Stomach smooth muscle (tissue), 2 donors: ENCODE results near the gene RNF181.

ENCODE experiments used
- H3K27ac ChIP-seq: one replicate; pipeline ENCODE4 v1.7.0; 2013; ENCODE audit warnings: mild to moderate bottlenecking, low read length, inconsistent platforms
- H3K27me3 ChIP-seq, 2 donors: one replicate each; pipeline ENCODE4 v1.7.0; 2013; ENCODE audit warnings: low read length in 2 of 2; ENCODE audit not compliant: insufficient read depth in 2 of 2, control insufficient read depth in 1 of 2
- H3K36me3 ChIP-seq, 2 donors: one replicate each; pipeline ENCODE4 v1.7.0; 2013; ENCODE audit warnings: low read length in 2 of 2; ENCODE audit not compliant: control insufficient read depth in 2 of 2, insufficient read depth in 2 of 2
- H3K4me1 ChIP-seq: one replicate; pipeline ENCODE4 v1.7.0; 2013; ENCODE audit warnings: low read length; ENCODE audit not compliant: control insufficient read depth, insufficient read depth
- H3K4me3 ChIP-seq, 2 donors: one replicate each; pipeline ENCODE4 v1.7.0; 2013; ENCODE audit warnings: low read length in 2 of 2
- H3K9ac ChIP-seq, 2 donors: one replicate each; pipeline ENCODE4 v1.7.0; 2013; ENCODE audit warnings: low read length in 2 of 2, mild to moderate bottlenecking in 1 of 2
- H3K9me3 ChIP-seq, 2 donors: one replicate each; pipeline ENCODE4 v1.7.0; 2013; ENCODE audit warnings: low read length in 2 of 2; ENCODE audit not compliant: control insufficient read depth in 2 of 2
- donor health status: healthy.
- donor health status: Pancreatic carcinoma.

RNF181 gene

DNA sequence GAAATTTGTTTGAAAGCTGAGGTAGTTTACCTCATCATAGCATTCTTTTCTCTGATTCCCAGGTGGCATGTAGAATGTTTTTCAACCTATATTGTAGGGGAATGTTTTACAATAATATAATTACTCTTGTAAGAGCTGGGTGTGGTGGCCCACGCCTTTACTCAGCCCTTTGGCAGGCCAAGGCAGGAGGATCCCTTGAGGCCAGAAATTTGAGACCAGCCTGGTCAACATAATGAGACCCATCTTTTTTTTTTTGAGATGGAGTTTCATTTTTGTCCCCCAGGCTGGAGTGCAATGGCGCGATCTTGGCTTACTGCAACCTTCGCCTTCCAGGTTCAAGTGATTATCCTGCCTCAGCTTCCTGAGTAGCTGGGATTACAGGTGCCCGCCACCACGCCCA, 24.1 kb downstream of the RNF181 start:
- Histone ChIP-seq H3K4me1 (peaks cover 13% of the 10 kb centered on the region), H3K4me3 (no peak overlapping the region), H3K9me3 (no peaks in the 10 kb centered on the region), H3K27me3 (no peaks in the 10 kb centered on the region), H3K27ac (no peak overlapping the region), H3K36me3 (peaks cover 25 to 33% of the 10 kb centered on the region in 2 donors), H3K9ac (no peak overlapping the region)

DNA sequence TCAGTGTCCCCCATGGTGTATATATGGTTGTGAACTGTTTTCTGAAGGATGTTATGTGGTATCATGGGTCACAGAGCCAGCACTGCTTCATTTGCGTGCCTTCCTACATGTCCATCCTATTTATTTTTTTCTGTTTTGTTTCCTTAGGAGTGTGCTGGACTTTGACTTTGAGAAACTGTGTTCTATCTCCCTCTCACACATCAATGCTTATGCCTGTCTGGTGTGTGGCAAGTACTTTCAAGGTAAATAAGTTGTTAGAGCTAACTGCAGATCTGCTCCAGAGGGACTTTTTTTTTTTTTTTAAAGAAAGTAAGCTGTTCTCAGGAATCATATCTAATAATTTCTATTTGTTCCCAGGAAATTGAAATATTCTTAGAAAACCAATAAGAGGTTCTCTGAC, 25.8 kb downstream of the RNF181 start:
- H3K27ac ChIP-seq, result no peak overlapping the region
- no peak overlapping the region for H3K9ac ChIP-seq
- H3K27me3 ChIP-seq, result no peaks in the 10 kb centered on the region
- peaks cover 38 to 48% of the 10 kb centered on the region in 2 donors for H3K36me3 ChIP-seq
- H3K4me1 ChIP-seq, result peaks cover 13% of the 10 kb centered on the region
- no peak overlapping the region for H3K4me3 ChIP-seq
- no peaks in the 10 kb centered on the region for H3K9me3 ChIP-seq

GRCh38 chr2:85623991-85624390, 28.4 kb downstream of the RNF181 start:
- no peak overlapping the region for H3K4me3 ChIP-seq
- peaks cover 43 to 60% of the 10 kb centered on the region in 2 donors for H3K36me3 ChIP-seq
- H3K9ac ChIP-seq, result no peak overlapping the region
- H3K9me3 ChIP-seq, result no peaks in the 10 kb centered on the region
- no peaks in the 10 kb centered on the region for H3K4me1 ChIP-seq
- no peaks in the 10 kb centered on the region for H3K27me3 ChIP-seq
- H3K27ac ChIP-seq, result no peak overlapping the region

DNA sequence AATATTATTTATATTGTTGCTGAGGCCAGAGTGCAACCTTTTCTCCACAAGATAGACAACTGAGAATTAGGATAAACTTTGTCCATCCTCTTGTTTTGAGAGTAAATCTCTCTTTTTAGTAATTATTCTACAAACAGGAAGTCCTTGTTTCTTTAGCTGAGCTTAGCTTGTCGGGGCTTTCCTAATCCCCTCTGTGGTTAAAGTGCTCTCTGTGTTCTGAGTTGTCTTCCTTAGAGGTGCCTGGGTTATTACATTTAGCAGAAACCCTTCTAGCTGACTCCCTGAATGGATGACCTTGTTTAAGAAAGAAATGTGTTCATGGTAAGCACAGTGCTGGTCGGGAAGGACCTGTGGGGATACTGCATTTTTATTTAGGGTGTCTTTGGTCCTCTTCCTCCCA, 33.1 kb downstream of the RNF181 start:
- H3K9me3 ChIP-seq, result no peaks in the 10 kb centered on the region
- H3K27me3 ChIP-seq, result no peaks in the 10 kb centered on the region
- H3K36me3 ChIP-seq, result peaks cover 50 to 51% of the 10 kb centered on the region in 2 donors
- no peaks in the 10 kb centered on the region for H3K4me1 ChIP-seq
- H3K4me3 ChIP-seq, result no peak overlapping the region
- H3K9ac ChIP-seq, result no peak overlapping the region
- no peak overlapping the region for H3K27ac ChIP-seq

DNA sequence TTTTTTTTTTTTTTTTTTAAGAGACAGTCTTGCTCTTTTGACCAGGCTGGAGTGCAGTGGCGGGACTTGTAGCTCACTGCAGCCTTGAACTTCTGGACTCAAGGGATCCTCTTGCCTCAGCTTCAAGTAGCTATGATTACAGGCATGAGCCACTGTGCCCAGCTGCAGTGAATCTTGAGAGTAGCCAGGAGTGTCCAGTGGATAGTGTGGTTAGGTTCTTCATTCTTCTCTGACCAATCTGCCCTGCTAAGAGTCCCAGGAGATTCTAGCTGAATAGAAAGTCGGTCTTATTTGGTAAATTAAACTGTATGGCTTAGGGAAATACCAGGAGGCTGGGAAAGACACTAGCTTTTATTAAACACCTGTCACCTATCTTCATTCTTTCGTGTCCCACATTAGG, 35.8 kb downstream of the RNF181 start:
- no peak overlapping the region for H3K9ac ChIP-seq
- H3K27ac ChIP-seq, result no peak overlapping the region
- no peak overlapping the region for H3K4me3 ChIP-seq
- H3K9me3 ChIP-seq, result no peaks in the 10 kb centered on the region
- no peaks in the 10 kb centered on the region for H3K27me3 ChIP-seq
- peaks cover 34 to 46% of the 10 kb centered on the region in 2 donors for H3K36me3 ChIP-seq
- no peaks in the 10 kb centered on the region for H3K4me1 ChIP-seq

DNA sequence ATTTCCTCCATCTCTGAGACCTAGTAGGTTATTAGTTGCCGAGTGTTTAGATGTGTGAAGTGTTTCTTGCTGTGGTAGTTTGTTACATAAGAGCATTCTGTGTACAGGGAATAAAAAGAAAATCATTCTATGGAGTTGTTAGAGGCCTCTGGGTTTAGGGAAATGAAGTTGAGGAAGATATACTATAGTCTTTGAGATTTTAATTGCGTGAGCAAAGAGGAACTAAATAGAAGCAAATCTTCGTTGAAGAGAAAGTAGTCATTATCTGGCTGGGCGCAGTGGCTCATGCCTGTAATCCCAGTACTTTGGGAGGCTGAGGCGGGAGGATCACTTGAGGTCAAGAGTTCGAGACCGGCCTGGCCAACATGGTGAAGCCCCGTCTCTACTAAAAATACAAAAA, 39.5 kb downstream of the RNF181 start:
- Histone ChIP-seq H3K9ac (no peak overlapping the region), H3K4me1 (peaks cover 2% of the 10 kb centered on the region), H3K27me3 (no peaks in the 10 kb centered on the region), H3K4me3 (no peak overlapping the region), H3K9me3 (no peaks in the 10 kb centered on the region), H3K27ac (no peak overlapping the region), H3K36me3 (peaks cover 42 to 62% of the 10 kb centered on the region in 2 donors)

- Histone ChIP-seq H3K27me3 (no peaks in the 10 kb centered on the region), H3K4me1 (peaks cover 2% of the 10 kb centered on the region), H3K9me3 (no peaks in the 10 kb centered on the region), H3K27ac (no peak overlapping the region), H3K9ac (no peak overlapping the region), H3K4me3 (no peak overlapping the region), H3K36me3 (peaks cover 39 to 58% of the 10 kb centered on the region in 2 donors)
These were observed 40.1 kb downstream of the RNF181 start for GRCh38 chr2:85635636-85636035.

- Histone ChIP-seq H3K9me3 (no peaks in the 10 kb centered on the region), H3K27ac (no peak overlapping the region), H3K9ac (no peak overlapping the region), H3K36me3 (peaks cover 60 to 67% of the 10 kb centered on the region in 2 donors), H3K4me1 (no peaks in the 10 kb centered on the region), H3K27me3 (no peaks in the 10 kb centered on the region), H3K4me3 (no peak overlapping the region)
These were observed 47.2 kb downstream of the RNF181 start for GRCh38 chr2:85642725-85643124.

GRCh38 chr2:85644909-85645308, 49.4 kb downstream of the RNF181 start:
- Histone ChIP-seq H3K9ac (no peak overlapping the region), H3K9me3 (no peaks in the 10 kb centered on the region), H3K27me3 (no peaks in the 10 kb centered on the region), H3K4me1 (no peaks in the 10 kb centered on the region), H3K27ac (no peak overlapping the region), H3K4me3 (no peak overlapping the region), H3K36me3 (peaks cover 69 to 75% of the 10 kb centered on the region in 2 donors)

- H3K4me1 ChIP-seq, result no peaks in the 10 kb centered on the region
- H3K27ac ChIP-seq, result no peak overlapping the region
- no peaks in the 10 kb centered on the region for H3K9me3 ChIP-seq
- H3K4me3 ChIP-seq, result no peak overlapping the region
- H3K36me3 ChIP-seq, result peaks cover 63 to 72% of the 10 kb centered on the region in 2 donors
- H3K9ac ChIP-seq, result no peak overlapping the region
- H3K27me3 ChIP-seq, result no peaks in the 10 kb centered on the region
These were observed 50.6 kb downstream of the RNF181 start for GRCh38 chr2:85646166-85646565.
